SKM-1 treated with dmso at 0.1 percent for 144 hours (cell line): ENCODE measurements around the gene ZP4.
"Not testable (repeated sequence)": the region's sequence is repeated elsewhere in the genome, so short reads cannot be mapped to it uniquely, and the experiment has no call there.

Source experiments
- DNase-seq: peaks from one replicate; lab custom pipeline; 2025; ENCODE audit not compliant: unreplicated experiment; lab: John Stamatoyannopoulos, UW

The ZP4 gene

GRCh38 chr1:237877631-237878030, 13.1 kb downstream of the ZP4 start:
- no peak for DNase-seq

GRCh38 chr1:237875291-237875690, 15.4 kb downstream of the ZP4 start:
- DNase-seq = no peak

GRCh38 chr1:237873487-237874211, 17.1 kb downstream of the ZP4 start:
- DNase-seq = no peak

GRCh38 chr1:237868817-237869600, 21.7 kb downstream of the ZP4 start:
- DNase-seq = no peak

- no peak for DNase-seq
These were observed 23.3 kb downstream of the ZP4 start for GRCh38 chr1:237867380-237867888.

GRCh38 chr1:237864338-237865244, 26.1 kb downstream of the ZP4 start:
- DNase-seq = peak; percentile 57

- DNase-seq = no peak
These were observed 27.5 kb downstream of the ZP4 start for GRCh38 chr1:237863234-237863633.

GRCh38 chr1:237861944-237862343, 28.8 kb downstream of the ZP4 start:
- peak; percentile 61 for DNase-seq

GRCh38 chr1:237858992-237859391, 31.7 kb downstream of the ZP4 start:
- no peak for DNase-seq

- DNase-seq = no peak
These were observed 33.3 kb downstream of the ZP4 start for GRCh38 chr1:237857455-237857854.

- no peak for DNase-seq
These were observed 38.4 kb downstream of the ZP4 start for GRCh38 chr1:237852342-237852741.

- peak; percentile 83 for DNase-seq
These were observed 39.4 kb downstream of the ZP4 start for GRCh38 chr1:237851210-237851845.

- not testable (repeated sequence) for DNase-seq
These were observed 47.2 kb downstream of the ZP4 start for GRCh38 chr1:237843516-237843915.

GRCh38 chr1:237841485-237841884, 49.2 kb downstream of the ZP4 start:
- no peak for DNase-seq

- no peak for DNase-seq
These were observed 51.7 kb downstream of the ZP4 start for GRCh38 chr1:237838904-237839534.

- DNase-seq = no peak
These were observed 52.4 kb downstream of the ZP4 start for GRCh38 chr1:237838320-237838719.

- no peak for DNase-seq
These were observed 56.3 kb downstream of the ZP4 start for GRCh38 chr1:237834461-237834860.

GRCh38 chr1:237834048-237834447, 56.7 kb downstream of the ZP4 start:
- DNase-seq = no peak

- no peak for DNase-seq
These were observed 57.9 kb downstream of the ZP4 start for GRCh38 chr1:237832858-237833257.
